Stimulated activated CD4-positive, alpha-beta T cell treated with anti-CD3 and anti-CD28 coated beads, Interleukin-1b, Interleukin-23, amount 100 ng/mL, for 4 hours (primary cell): ENCODE results near the gene WNT9A.
"Not testable (repeated sequence)": the region's sequence is repeated elsewhere in the genome, so short reads cannot be mapped to it uniquely, and the experiment has no call there.

ENCODE experiments used
- DNase-seq, 2 donors: peaks; one replicate each; pipeline ENCODE4 v3.0.0-alpha.2; 2020; ENCODE audit warnings: low read depth in 2 of 2

The WNT9A gene

GRCh38 chr1:227910511-227911153 lies 37.1 kb downstream of the WNT9A start:
- DNase-seq: no peak

- DNase-seq: not testable (repeated sequence)
Measured at GRCh38 chr1:227909923-227910328, 37.8 kb downstream of the WNT9A start.

GRCh38 chr1:227909188-227909587 lies 38.5 kb downstream of the WNT9A start:
- DNase-seq: no peak

GRCh38 chr1:227908359-227908758 lies 39.4 kb downstream of the WNT9A start:
- no peak for DNase-seq

- no peak for DNase-seq
Measured at GRCh38 chr1:227907439-227908015, 40.2 kb downstream of the WNT9A start.

GRCh38 chr1:227906550-227907071 lies 41.1 kb downstream of the WNT9A start:
- no peak for DNase-seq

GRCh38 chr1:227905573-227906487 lies 41.9 kb downstream of the WNT9A start:
- no peak for DNase-seq

GRCh38 chr1:227904541-227905335 lies 43.0 kb downstream of the WNT9A start:
- DNase-seq: no peak

- no peak for DNase-seq
Measured at GRCh38 chr1:227903614-227904501, 43.9 kb downstream of the WNT9A start.

- DNase-seq: no peak
Measured at GRCh38 chr1:227903061-227903521, 44.6 kb downstream of the WNT9A start.

GRCh38 chr1:227902641-227902990 lies 45.1 kb downstream of the WNT9A start:
- DNase-seq: no peak

- DNase-seq: no peak
Measured at GRCh38 chr1:227901906-227902640, 45.7 kb downstream of the WNT9A start.

GRCh38 chr1:227901239-227901905 lies 46.4 kb downstream of the WNT9A start:
- DNase-seq: no peak

GRCh38 chr1:227900571-227901051 lies 47.1 kb downstream of the WNT9A start:
- DNase-seq: no peak

- no peak for DNase-seq
Measured at GRCh38 chr1:227899820-227900449, 47.8 kb downstream of the WNT9A start.

GRCh38 chr1:227899141-227899819 lies 48.5 kb downstream of the WNT9A start:
- no peak for DNase-seq

GRCh38 chr1:227898502-227899140 lies 49.1 kb downstream of the WNT9A start:
- no peak for DNase-seq
